HepG2 (cell line): ENCODE results near the gene NCOA6. TPM values are rescaled to one million over a fixed set of nuclear protein-coding genes. Genes with fewer than 3 reads are reported as not detected.

Experiments used
- ESRRA ChIP-seq: sonication (generic); formaldehyde crosslinking; IDR thresholded peaks from 2 replicates; pipeline ENCODE4 v1.5.1; 2020; ENCODE audit warnings: mild to moderate bottlenecking, low read depth, missing genetic modification reagents
- GABPB1 ChIP-seq: IDR thresholded peaks from 2 replicates; pipeline ENCODE4 v1.6.1; 2016; ENCODE audit warnings: mild to moderate bottlenecking, missing genetic modification reagents, moderate library complexity, missing compliant biosample characterization
- GATAD2A ChIP-seq: IDR thresholded peaks from 2 replicates; pipeline ENCODE4 v1.6.1; 2016
- KLF16 ChIP-seq, 2 experiments: sonication (generic) in 1 of 2; formaldehyde crosslinking in 1 of 2; IDR thresholded peaks; 2 replicates each; pipeline versions ENCODE4 v1.6.1 to v1.8.0; 2016 to 2023; ENCODE audit warnings: missing genetic modification reagents in 2 of 2, missing compliant biosample characterization in 1 of 2
- MTA1 ChIP-seq: sonication (generic); formaldehyde crosslinking; IDR thresholded peaks from 2 replicates; pipeline ENCODE4 v1.4.0; 2020; ENCODE audit warnings: missing genetic modification reagents, mild to moderate bottlenecking, borderline replicate concordance
- PCBP2 ChIP-seq: fragments of 200-400 bp; formaldehyde crosslinking; optimal IDR thresholded peaks from 2 replicates; pipeline ENCODE3; 2018; ENCODE audit warnings: low read length, low read depth; ENCODE audit not compliant: poor library complexity, severe bottlenecking
- PRMT3 ChIP-seq: sonication (generic); formaldehyde crosslinking; IDR thresholded peaks from 2 replicates; pipeline ENCODE4 v1.8.1; 2022; ENCODE audit warnings: low read depth, mild to moderate bottlenecking, moderate library complexity, missing genetic modification reagents, borderline replicate concordance
- RBM39 ChIP-seq: fragments of 200-400 bp; formaldehyde crosslinking; IDR thresholded peaks from one replicate; pipeline ENCODE4 v1.6.1; 2018; ENCODE audit warnings: antibody characterized with exemption, mild to moderate bottlenecking, low read depth, low read length; ENCODE audit not compliant: poor library complexity, severe bottlenecking
- RXRB ChIP-seq: IDR thresholded peaks from 2 replicates; pipeline ENCODE4 v1.6.1; 2016; ENCODE audit warnings: borderline replicate concordance, missing genetic modification reagents, missing compliant biosample characterization
- SOX13 ChIP-seq, 3 experiments: fragments of 450-650 bp in 1 of 3; sonication (generic) in 1 of 3; formaldehyde crosslinking in 1 of 3; IDR thresholded peaks in 2 of 3; conservative IDR thresholded peaks in 1 of 3; 2 replicates each; pipeline versions ENCODE4 v1.5.0 to v1.6.1; 2016 to 2020; ENCODE audit warnings: antibody characterized with exemption in 1 of 3, mild to moderate bottlenecking in 1 of 3, missing compliant biosample characterization in 1 of 3, missing genetic modification reagents in 1 of 3, moderate library complexity in 1 of 3
- TCF7 ChIP-seq: sonication (generic); IDR thresholded peaks from 2 replicates; pipeline ENCODE4 v1.6.1; 2016; ENCODE audit warnings: antibody characterized with exemption, low read depth
- ZFP37 ChIP-seq: sonication (generic); formaldehyde crosslinking; IDR thresholded peaks from 2 replicates; pipeline ENCODE4 v1.4.0; 2020; ENCODE audit warnings: missing genetic modification reagents, borderline replicate concordance
- ZNF333 ChIP-seq: sonication (generic); formaldehyde crosslinking; IDR thresholded peaks from 2 replicates; pipeline ENCODE4 v1.4.0; 2020; ENCODE audit warnings: mild to moderate bottlenecking, missing genetic modification reagents, borderline replicate concordance
- ZNF557 ChIP-seq: sonication (generic); formaldehyde crosslinking; IDR thresholded peaks from 2 replicates; pipeline ENCODE4 v1.4.0; 2020; ENCODE audit warnings: missing genetic modification reagents
- ZNF572 ChIP-seq: sonication (generic); formaldehyde crosslinking; IDR thresholded peaks from 2 replicates; pipeline ENCODE4 v1.5.1; 2020; ENCODE audit warnings: mild to moderate bottlenecking, missing genetic modification reagents
- ZNF747 ChIP-seq: sonication (generic); formaldehyde crosslinking; IDR thresholded peaks from 2 replicates; pipeline ENCODE4 v1.8.1; 2023; ENCODE audit warnings: missing genetic modification reagents, mild to moderate bottlenecking, borderline replicate concordance
- polyA plus RNA-seq, 8 experiments: library from polyadenylated mRNA; depleted of rRNA in 3 of 8; stranded (reverse) in 7 of 8; unstranded in 1 of 8; fragments of >200 nt; fragmentation: Illumina TruSeq in 4 of 8; extraction: Trizol in 4 of 8; gene quantifications; 2 replicates each; pipeline versions ENCODE4 v1.2.1 to v1.2.3, GENCODE V29; 2011 to 2016; ENCODE audit warnings: low read depth in 4 of 8, missing spikeins in 1 of 8, mixed read lengths in 1 of 8; ENCODE audit not compliant: insufficient read depth in 1 of 8
- total RNA-seq, 5 experiments: library from RNA; depleted of rRNA; stranded (reverse); fragments of >200 nt; fragmentation: Illumina TruSeq; extraction: Trizol; gene quantifications; 2 replicates each; pipeline ENCODE4 v1.2.3, GENCODE V29; 2016; ENCODE audit warnings: low read depth in 1 of 5
- TF ChIP-seq, protein P1 (sequence below): sonication (generic); formaldehyde crosslinking; IDR thresholded peaks from 2 replicates; pipeline ENCODE4 v1.4.0; 2020; ENCODE audit warnings: missing genetic modification reagents
- TF ChIP-seq, protein P2 (sequence below): IDR thresholded peaks from 2 replicates; pipeline ENCODE4 v1.6.1; 2018; ENCODE audit warnings: missing genetic modification reagents, mild to moderate bottlenecking, missing compliant biosample characterization

Gene NCOA6
- total and polyA plus RNA-seq, 2 of the 13 experiments (the other 11 are each of a cell fraction or from before 2014, with no cell fraction given) = 11.2 to 29.3 TPM

DNA sequence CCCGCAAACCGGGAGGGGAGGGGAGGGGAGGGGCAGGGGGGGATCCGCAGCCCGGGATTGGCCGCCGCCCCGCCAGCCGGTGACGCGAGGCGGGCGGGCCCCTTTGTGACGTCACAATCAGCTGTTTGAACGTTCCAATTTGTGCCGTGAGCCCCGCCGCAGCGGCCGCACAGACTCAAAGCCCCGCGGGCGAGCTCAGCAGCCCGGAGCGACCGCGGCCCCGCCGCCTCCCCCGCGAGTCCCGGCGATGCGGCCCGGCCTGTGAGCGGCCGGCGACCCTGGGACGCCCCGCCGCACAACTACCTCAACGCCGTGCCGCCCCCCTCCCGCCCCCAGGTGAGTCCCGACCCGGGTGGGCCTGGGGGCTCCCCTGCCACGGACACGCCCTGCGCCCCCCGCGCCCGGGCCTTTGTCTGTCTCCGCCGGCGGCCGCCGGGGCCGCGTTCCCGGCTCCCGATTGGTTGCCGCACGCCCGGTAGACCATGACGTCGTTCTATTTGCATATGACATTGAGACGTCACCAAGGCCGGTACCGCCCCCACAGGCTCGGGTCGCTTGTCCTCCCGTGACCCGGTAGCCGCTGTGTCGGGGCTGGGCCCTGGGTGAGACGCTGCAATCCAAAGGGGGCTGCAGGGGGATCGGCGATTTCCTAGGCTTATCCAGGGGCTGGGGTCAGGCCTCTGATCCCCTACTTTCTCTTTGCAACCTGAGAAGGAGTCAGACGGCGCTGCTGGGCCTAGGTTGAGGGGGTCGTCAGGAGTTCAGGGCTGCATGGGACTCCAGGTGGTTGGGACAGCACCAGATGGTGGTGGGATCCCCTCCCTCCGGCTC lies 121.1 kb downstream of the NCOA6 start, which contains the start of gene TP53INP2 (continued):
- TF ChIP-seq, protein P1, sequence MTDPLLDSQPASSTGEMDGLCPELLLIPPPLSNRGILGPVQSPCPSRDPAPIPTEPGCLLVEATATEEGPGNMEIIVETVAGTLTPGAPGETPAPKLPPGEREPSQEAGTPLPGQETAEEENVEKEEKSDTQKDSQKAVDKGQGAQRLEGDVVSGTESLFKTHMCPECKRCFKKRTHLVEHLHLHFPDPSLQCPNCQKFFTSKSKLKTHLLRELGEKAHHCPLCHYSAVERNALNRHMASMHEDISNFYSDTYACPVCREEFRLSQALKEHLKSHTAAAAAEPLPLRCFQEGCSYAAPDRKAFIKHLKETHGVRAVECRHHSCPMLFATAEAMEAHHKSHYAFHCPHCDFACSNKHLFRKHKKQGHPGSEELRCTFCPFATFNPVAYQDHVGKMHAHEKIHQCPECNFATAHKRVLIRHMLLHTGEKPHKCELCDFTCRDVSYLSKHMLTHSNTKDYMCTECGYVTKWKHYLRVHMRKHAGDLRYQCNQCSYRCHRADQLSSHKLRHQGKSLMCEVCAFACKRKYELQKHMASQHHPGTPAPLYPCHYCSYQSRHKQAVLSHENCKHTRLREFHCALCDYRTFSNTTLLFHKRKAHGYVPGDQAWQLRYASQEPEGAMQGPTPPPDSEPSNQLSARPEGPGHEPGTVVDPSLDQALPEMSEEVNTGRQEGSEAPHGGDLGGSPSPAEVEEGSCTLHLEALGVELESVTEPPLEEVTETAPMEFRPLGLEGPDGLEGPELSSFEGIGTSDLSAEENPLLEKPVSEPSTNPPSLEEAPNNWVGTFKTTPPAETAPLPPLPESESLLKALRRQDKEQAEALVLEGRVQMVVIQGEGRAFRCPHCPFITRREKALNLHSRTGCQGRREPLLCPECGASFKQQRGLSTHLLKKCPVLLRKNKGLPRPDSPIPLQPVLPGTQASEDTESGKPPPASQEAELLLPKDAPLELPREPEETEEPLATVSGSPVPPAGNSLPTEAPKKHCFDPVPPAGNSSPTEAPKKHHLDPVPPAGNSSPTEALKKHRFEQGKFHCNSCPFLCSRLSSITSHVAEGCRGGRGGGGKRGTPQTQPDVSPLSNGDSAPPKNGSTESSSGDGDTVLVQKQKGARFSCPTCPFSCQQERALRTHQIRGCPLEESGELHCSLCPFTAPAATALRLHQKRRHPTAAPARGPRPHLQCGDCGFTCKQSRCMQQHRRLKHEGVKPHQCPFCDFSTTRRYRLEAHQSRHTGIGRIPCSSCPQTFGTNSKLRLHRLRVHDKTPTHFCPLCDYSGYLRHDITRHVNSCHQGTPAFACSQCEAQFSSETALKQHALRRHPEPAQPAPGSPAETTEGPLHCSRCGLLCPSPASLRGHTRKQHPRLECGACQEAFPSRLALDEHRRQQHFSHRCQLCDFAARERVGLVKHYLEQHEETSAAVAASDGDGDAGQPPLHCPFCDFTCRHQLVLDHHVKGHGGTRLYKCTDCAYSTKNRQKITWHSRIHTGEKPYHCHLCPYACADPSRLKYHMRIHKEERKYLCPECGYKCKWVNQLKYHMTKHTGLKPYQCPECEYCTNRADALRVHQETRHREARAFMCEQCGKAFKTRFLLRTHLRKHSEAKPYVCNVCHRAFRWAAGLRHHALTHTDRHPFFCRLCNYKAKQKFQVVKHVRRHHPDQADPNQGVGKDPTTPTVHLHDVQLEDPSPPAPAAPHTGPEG (CRISPR knock-in tag) = peak; percentile 88; the same call in 1 of the 2 replicates
- TF ChIP-seq ZNF333 (0 out of 2 replicates have a peak, but pooled peaks have one; percentile 41), TCF7 (peak; percentile 47; the same call in 1 of the 2 replicates), PCBP2 (no peak), GABPB1 (peak; percentile 72; the same call in 1 of the 2 replicates), KLF16 (CRISPR knock-in tag; IDR thresholded peaks at IDR 0.05) (peak in 1 of 2 experiments; percentile 36; a peak in 1 of 4 replicates), SOX13 (IDR thresholded peaks at IDR 0.05) (no peak), SOX13 (CRISPR knock-in tag; conservative IDR thresholded peaks at IDR 0.05 in 1 of 2, IDR thresholded peaks at IDR 0.05 in 1 of 2) (peak in 1 of 2 experiments; percentile 37; a peak in 1 of 4 replicates), ZNF557 (CRISPR knock-in tag) (no peak), ZNF747 (CRISPR knock-in tag) (no peak; the same call in 1 of the 2 replicates), GATAD2A (CRISPR knock-in tag) (peak; percentile 67; the same call in 1 of the 2 replicates), RBM39 (peak; percentile 76), ZNF572 (peak; percentile 95), MTA1 (CRISPR knock-in tag) (peak; percentile 15; the same call in 1 of the 2 replicates), RXRB (peak; percentile 99), PRMT3 (CRISPR knock-in tag) (no peak), ZFP37 (CRISPR knock-in tag) (peak; percentile 6; the same call in 1 of the 2 replicates), ESRRA (CRISPR knock-in tag) (peak; percentile 99)
- TF ChIP-seq, protein P2, sequence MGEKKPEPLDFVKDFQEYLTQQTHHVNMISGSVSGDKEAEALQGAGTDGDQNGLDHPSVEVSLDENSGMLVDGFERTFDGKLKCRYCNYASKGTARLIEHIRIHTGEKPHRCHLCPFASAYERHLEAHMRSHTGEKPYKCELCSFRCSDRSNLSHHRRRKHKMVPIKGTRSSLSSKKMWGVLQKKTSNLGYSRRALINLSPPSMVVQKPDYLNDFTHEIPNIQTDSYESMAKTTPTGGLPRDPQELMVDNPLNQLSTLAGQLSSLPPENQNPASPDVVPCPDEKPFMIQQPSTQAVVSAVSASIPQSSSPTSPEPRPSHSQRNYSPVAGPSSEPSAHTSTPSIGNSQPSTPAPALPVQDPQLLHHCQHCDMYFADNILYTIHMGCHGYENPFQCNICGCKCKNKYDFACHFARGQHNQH = peak; percentile 83
